Sigmoid colon (tissue), 7 donors: Measurements from ENCODE around the gene ZNF195. TPM values are rescaled to one million over a fixed set of nuclear protein-coding genes. Genes with fewer than 3 reads are reported as not detected.

ENCODE experiments used
- DNase-seq: peaks from one replicate; pipeline ENCODE4 v3.0.0-alpha.2; 2019
- H3K27ac ChIP-seq, 4 donors: fragments of 200-600 bp; sonication (generic); one replicate each; pipeline ENCODE4 v1.5.1; 2016 to 2019; ENCODE audit warnings: mild to moderate bottlenecking in 1 of 4
- H3K27me3 ChIP-seq, 3 donors: fragments of 200-600 bp; sonication (generic); one replicate each; pipeline ENCODE4 v1.5.1; 2019; ENCODE audit warnings: mild to moderate bottlenecking in 1 of 3
- H3K36me3 ChIP-seq, 4 donors: fragments of 200-600 bp; sonication (generic); one replicate each; pipeline ENCODE4 v1.5.1; 2016 to 2019
- H3K4me1 ChIP-seq, 4 donors: fragments of 200-600 bp; sonication (generic); one replicate each; pipeline ENCODE4 v1.5.1; 2017 to 2019
- H3K4me3 ChIP-seq, 4 donors: fragments of 200-600 bp; sonication (generic); one replicate each; pipeline ENCODE4 v1.5.1; 2017 to 2019; ENCODE audit warnings: mild to moderate bottlenecking in 2 of 4, moderate library complexity in 1 of 4
- H3K9me3 ChIP-seq, 4 donors: fragments of 200-600 bp in 3 of 4; sonication (generic) in 3 of 4; one replicate each; pipeline versions ENCODE4 v1.5.1 to v1.6.1; 2013 to 2019
- CTCF ChIP-seq, 4 experiments: fragments of 450-650 bp in 3 of 4; fragments of 200-600 bp in 1 of 4; IDR thresholded peaks; one replicate each; pipeline ENCODE4 v1.5.1; 2016 to 2019; ENCODE audit warnings: antibody characterized with exemption in 4 of 4, mild to moderate bottlenecking in 3 of 4, moderate library complexity in 2 of 4
- EP300 ChIP-seq, 4 donors: sonication (generic); formaldehyde crosslinking; IDR thresholded peaks; one replicate each; pipeline ENCODE4 v1.6.1; 2017; ENCODE audit warnings: antibody characterized with exemption in 4 of 4
- POLR2A ChIP-seq, 2 donors: fragments of 450-650 bp; IDR thresholded peaks; one replicate each; pipeline ENCODE4 v1.6.1; 2016; ENCODE audit warnings: antibody characterized with exemption in 2 of 2, mild to moderate bottlenecking in 2 of 2, moderate library complexity in 2 of 2
- POLR2AphosphoS5 ChIP-seq, 4 donors: sonication (generic); formaldehyde crosslinking; IDR thresholded peaks; one replicate each; pipeline ENCODE4 v1.6.1; 2017; ENCODE audit warnings: antibody characterized with exemption in 4 of 4
- WGBS, 2 donors: extraction: QIAGEN DNeasy Blood & Tissue Kit; methylation state at CpG; one replicate each; pipeline ENCODE4 v1.1.7; 2013; 5-methylcytosine and 5-hydroxymethylcytosine counted together
- intact Hi-C: fragments of 100-400 bp; cut with DNase I; formaldehyde crosslinking; loops from one replicate; pipeline ENCODE4 v1.15.1; 2023
- polyA plus RNA-seq, 3 donors: library from polyadenylated mRNA; stranded (reverse); fragments of 200-250 nt; gene quantifications; one replicate each; pipeline ENCODE4 v1.2.3, GENCODE V29; 2013
- total RNA-seq, 4 donors: library from RNA; depleted of rRNA; stranded (reverse); fragments of >200 nt; gene quantifications; one replicate each; pipeline ENCODE4 v1.1.0, GENCODE V29; 2016
- donor health status: healthy with polysubstance abuse.
- donor health status: Bipolar disorder and iron deficiency.
- donor health status: healthy.

The ZNF195 gene
- total and polyA plus RNA-seq, 7 donors = 13.8 to 29.1 (median 16.2) TPM

- 98 to 99% methylated on average over 5 of the region's 5 CpGs for WGBS, 2 donors
- TF ChIP-seq POLR2AphosphoS5 (IDR thresholded peaks at IDR 0.05) = no peak
- TF ChIP-seq CTCF (IDR thresholded peaks at IDR 0.05) = no peak
- TF ChIP-seq EP300 (IDR thresholded peaks at IDR 0.05) = no peak
- no peak for TF ChIP-seq POLR2A (IDR thresholded peaks at IDR 0.05)
- Histone ChIP-seq H3K27me3 (no peaks in the 10 kb centered on the region), H3K27ac (no peak overlapping the region), H3K9me3 (peaks cover 5 to 42% (median 26%) of the 10 kb centered on the region in 4 donors), H3K4me3 (no peak overlapping the region), H3K36me3 (peaks cover 27 to 64% (median 48%) of the 10 kb centered on the region in 4 donors), H3K4me1 (no peaks in the 10 kb centered on the region)
- intact Hi-C loops = no loop called here
- no peak for DNase-seq
Observed at GRCh38 chr11:3359092-3359824, 19.7 kb downstream of the ZNF195 start.

GRCh38 chr11:3357994-3358676, 20.8 kb downstream of the ZNF195 start:
- TF ChIP-seq POLR2A (IDR thresholded peaks at IDR 0.05) (no peak), EP300 (IDR thresholded peaks at IDR 0.05) (no peak), CTCF (IDR thresholded peaks at IDR 0.05) (no peak), POLR2AphosphoS5 (IDR thresholded peaks at IDR 0.05) (no peak)
- no peak overlapping the region for H3K27ac ChIP-seq

GRCh38 chr11:3357302-3357701, 21.6 kb downstream of the ZNF195 start:
- WGBS, 2 donors = 89 to 98% methylated on average over 11 of the region's 11 CpGs
- no peak for DNase-seq
- peaks cover 27 to 46% (median 31%) of the 10 kb centered on the region in 4 donors for H3K36me3 ChIP-seq
- H3K9me3 ChIP-seq = peaks cover 5 to 45% (median 28%) of the 10 kb centered on the region in 4 donors
- no peaks in the 10 kb centered on the region for H3K4me1 ChIP-seq
- no peak overlapping the region for H3K27ac ChIP-seq
- H3K4me3 ChIP-seq = no peak overlapping the region
- intact Hi-C loops = no loop called here
- H3K27me3 ChIP-seq = no peaks in the 10 kb centered on the region
- no peak for TF ChIP-seq CTCF (IDR thresholded peaks at IDR 0.05)
- TF ChIP-seq POLR2AphosphoS5 (IDR thresholded peaks at IDR 0.05) = no peak
- TF ChIP-seq EP300 (IDR thresholded peaks at IDR 0.05) = no peak
- TF ChIP-seq POLR2A (IDR thresholded peaks at IDR 0.05) = no peak

More at GRCh38 chr11:3357994-3358676, 20.8 kb downstream of the ZNF195 start:
- Histone ChIP-seq H3K27me3 (no peaks in the 10 kb centered on the region), H3K9me3 (peaks cover 5 to 45% (median 27%) of the 10 kb centered on the region in 4 donors), H3K36me3 (peaks cover 27 to 53% (median 39%) of the 10 kb centered on the region in 4 donors), H3K4me1 (no peaks in the 10 kb centered on the region), H3K4me3 (no peak overlapping the region)
- intact Hi-C loops = no loop called here
- 88 to 89% methylated on average over 11 of the region's 11 CpGs for WGBS, 2 donors
- no peak for DNase-seq

- no peaks in the 10 kb centered on the region for H3K27me3 ChIP-seq
- TF ChIP-seq POLR2AphosphoS5 (IDR thresholded peaks at IDR 0.05) (no peak), POLR2A (IDR thresholded peaks at IDR 0.05) (no peak), CTCF (IDR thresholded peaks at IDR 0.05) (no peak), EP300 (IDR thresholded peaks at IDR 0.05) (no peak)
- no peak for DNase-seq
- no peak overlapping the region for H3K27ac ChIP-seq
- H3K9me3 ChIP-seq = peaks cover 5 to 44% (median 28%) of the 10 kb centered on the region in 4 donors
- 97 to 98% methylated on average over 10 of the region's 10 CpGs for WGBS, 2 donors
- H3K36me3 ChIP-seq = peaks cover 25 to 41% (median 28%) of the 10 kb centered on the region in 4 donors
- intact Hi-C loops = no loop called here
- H3K4me1 ChIP-seq = no peaks in the 10 kb centered on the region
- H3K4me3 ChIP-seq = no peak overlapping the region
Observed at GRCh38 chr11:3356858-3357257, 22.1 kb downstream of the ZNF195 start.
